Fibroblast of skin of abdomen (primary cell): ENCODE data around the gene PTPN5.
"Not testable (repeated sequence)": the region's sequence is repeated elsewhere in the genome, so short reads cannot be mapped to it uniquely, and the experiment has no call there.

Source experiments
- DNase-seq: peaks from one replicate; pipeline ENCODE4 v3.0.0-alpha.2; 2013

The PTPN5 gene

DNA sequence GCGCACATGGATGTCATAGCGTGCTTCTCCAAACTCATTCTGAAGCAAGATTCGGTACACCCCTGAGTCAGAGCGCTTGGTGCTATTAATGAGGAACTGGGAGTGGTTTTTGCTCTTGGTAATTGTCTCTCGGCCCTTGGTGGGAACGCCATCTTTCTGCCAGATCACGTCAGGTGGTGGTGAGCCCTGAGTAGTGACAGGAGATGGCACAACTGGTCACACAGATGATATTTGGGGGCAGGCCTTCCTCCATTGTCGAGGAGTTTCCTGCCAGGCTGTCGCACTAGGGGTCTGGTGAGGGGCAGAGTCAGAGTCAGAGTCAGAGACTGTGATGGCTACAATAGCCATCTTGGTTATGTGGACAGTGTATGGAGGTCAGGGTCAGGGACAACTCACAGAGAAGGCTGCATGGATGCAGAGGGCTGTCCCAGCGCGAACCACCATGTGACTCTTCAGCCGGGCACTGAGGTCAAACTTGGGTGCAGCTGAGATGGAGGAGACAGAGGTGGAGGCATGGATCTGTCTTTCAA, 83.7 kb downstream of the PTPN5 start:
- DNase-seq: no peak

DNA sequence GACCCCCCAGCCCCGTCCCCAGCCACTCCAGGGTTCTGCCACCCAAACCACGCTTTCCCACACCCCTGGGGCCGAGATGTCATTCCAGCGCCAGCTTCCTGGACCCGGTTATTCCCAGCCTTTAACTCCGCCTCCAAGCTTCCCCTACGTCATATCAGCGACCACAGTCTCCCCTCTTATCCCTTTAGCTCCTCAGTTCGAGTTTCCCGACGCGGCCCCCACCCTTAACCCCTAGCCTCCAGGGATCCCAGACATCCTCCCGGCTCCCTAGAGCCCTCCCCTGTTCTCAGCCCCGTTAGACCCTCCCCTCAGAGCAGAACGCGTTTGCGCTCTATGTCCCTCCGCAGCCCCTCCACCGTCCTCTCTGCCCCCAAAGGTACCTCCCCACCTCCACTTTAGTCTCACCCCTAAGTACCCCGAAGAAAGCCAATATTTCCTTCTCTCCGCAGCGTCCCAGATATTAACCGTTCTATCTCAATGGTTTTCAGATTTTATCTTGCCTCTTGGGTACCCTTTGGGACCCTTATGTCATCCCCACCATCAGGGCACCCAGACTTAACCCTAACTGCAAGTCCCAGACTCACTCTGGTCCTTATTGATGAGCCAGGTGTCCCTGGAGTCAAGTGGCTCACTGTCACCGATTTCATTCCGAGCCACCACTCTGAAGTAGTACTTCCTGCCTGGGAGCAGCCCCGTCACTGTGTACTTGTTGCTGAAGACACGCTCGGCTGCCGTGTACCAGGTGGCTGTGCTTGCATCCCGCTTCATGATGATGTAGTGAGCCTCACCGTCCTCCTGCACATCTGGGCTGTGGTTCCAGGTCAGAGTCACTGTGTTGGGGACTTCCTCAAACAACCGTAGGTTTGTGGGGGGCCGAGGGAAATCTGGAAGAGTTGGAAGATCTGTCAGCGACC, 85.0 kb downstream of the PTPN5 start:
- peak; percentile 56 for DNase-seq

DNA sequence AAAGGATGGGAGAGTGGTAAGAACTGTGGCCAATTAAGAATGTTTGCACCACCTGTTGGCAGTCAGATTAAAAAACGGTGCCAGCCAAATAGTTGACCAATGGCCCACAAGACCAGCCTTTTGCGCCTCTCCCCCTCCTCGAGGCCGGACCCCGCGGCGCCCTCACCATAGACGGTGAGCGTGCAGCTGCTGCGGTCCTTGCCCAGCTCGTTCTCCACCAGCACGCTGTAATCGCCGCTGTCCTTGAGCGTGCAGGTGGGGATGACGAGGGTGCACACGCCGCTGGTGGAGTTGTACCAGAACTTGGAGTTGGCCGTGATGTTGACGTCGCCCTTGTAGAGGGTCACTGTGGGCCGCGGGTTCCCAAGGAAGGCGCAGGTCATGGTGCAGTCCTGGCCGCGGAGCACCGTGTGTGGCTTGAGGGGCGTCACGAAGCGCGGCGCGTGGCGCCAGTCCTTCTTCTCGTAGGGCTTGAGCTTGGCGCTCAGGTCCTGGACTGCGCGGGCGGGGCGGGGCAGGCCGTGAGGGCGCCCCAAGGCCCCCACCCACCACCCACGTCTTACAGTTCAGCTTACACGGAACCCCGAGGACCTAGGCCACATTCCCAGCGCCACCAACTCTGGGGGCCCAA, 85.8 kb downstream of the PTPN5 start:
- DNase-seq: no peak

DNA sequence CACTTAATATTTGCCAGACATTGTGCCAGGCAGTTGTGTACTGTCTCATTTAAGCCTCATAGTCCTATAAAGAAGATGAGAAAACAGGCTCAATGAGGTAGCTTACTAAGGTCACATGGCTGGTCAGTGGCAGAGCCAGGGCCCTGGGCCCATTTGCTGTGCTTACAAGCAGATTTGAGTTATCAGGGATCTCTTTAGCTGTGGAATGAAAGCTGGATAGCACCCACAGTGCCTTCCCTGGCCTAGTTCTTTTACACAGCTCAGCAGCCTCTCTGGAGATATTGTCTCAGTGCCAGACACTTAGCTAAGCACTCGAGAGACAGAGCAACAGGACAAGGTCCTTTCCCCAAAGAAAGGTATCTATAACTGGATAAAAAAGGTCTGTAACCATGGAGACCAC, 86.9 kb downstream of the PTPN5 start:
- no peak for DNase-seq

DNA sequence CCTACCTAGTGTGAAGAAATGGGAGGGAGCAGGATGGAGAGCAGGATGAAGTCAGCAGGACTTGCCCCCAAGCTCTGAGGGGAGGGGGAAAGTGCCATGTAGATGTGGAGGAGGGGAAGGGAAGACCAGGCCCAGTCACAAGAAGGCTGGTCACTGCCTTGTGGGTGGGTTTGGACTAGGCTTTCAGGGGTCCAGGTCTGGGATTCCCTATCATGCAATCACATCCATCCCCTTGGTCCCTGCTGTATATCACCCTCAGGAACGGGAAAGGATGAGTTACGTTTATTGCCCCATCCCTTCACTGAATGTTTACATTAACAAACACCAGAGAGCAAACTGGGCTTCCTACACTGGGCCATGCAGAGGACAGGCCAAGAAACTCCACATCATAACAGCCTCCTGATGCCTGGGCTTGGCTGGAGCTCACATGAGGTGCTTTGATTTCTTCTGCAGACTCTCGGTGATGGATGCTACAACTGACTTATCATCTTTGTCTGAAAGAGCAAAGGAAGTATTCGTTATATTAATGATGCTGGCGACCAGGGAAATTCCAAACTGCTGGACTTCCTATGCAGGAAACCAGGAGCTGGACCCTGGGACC, 87.5 kb downstream of the PTPN5 start:
- DNase-seq: no peak

DNA sequence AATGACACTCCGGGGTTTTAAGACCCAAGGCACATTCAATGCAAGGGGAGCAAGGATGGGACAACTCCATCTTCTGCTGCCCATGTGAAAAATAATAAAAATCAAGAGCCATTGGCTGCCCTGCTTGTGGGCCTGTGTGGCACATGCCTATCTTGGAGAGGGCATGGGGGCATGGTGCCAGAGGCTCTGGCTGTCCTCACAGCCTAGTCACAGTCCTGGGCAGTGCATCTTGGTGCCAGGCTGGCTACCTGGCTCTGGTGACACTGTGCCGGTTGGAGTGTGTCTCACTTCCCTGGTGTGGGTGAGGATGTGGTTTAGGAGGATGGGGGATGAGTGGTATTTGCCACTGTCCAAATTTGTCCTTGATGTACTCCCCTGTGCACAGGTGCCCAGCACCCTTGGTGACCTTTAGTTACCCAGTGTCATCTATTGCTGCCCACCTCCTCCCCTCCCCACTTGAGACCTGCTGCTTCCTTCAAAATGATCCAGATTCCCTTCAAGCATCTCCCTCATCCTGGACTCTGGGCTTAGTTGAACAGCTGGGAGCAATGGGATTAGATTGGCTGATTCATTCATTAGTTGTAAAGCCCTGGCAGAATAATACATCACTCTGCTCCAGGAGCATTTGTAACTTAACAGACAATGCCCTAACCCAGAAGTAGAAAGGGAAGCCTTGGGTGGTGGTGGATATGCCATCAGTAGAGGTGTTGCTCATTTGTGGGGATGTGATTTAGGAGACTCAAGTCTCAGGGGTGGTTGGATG, 88.4 kb downstream of the PTPN5 start:
- no peak for DNase-seq

DNA sequence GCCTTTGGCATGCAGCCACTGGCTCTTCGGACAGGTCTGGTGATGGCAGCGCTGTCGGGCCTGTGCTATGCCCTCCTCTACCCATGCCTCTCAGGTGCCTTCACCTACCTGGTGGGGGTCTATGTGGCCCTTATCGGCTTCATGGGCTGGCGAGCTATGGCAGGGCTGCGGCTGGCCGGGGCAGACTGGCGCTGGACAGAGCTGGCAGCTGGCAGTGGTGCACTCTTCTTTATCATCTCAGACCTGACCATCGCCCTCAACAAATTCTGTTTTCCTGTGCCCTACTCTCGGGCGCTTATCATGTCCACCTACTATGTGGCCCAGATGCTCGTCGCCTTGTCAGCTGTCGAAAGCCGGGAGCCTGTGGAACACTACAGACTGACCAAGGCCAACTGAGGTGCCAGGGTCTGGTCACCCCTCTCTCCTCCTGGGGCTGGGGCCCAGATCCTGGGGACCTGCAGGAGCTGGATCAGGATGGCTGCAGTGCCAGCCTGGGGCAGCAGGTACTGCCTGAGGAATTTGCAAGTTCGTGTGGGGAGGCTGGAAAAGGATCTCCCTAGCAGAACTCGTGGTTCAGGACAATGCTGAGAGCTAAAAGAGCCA, 89.9 kb downstream of the PTPN5 start:
- DNase-seq: no peak

DNA sequence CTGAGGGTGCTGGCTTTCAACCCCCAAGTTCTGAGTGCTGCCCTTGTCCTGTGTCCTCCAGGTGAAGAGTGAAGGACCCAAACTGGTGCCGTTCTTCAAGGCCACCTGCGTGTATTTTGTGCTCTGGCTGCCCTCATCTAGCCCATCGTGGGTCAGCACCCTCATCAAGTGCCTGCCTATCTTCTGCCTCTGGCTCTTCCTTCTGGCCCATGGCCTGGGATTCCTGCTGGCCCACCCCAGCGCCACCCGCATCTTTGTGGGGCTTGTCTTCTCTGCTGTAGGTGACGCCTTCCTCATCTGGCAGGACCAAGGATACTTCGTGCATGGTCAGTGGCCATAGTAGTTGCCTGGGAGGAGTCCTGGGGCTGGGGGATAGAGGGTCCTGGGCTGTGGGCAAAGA, 90.7 kb downstream of the PTPN5 start:
- no peak for DNase-seq

DNA sequence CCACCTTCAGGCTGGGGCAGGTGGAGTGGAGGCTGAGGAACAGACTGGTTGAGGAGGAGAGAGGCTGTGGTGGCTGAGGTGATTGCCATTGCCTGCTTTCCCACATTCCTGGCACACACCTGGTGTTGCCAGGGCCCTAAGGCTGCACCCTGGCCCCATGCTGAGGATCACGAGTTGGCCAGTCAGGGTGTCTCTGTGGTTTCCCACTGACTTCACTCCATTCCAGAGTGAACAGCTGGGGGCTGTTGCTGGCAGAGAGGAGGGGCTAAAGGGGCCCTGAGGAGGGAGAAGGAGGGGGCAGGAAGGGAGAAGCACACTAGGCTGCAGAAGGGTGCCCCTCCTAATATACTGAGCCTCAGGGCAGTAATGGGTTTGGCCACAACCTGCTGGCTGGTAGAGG, 91.2 kb downstream of the PTPN5 start:
- no peak for DNase-seq

DNA sequence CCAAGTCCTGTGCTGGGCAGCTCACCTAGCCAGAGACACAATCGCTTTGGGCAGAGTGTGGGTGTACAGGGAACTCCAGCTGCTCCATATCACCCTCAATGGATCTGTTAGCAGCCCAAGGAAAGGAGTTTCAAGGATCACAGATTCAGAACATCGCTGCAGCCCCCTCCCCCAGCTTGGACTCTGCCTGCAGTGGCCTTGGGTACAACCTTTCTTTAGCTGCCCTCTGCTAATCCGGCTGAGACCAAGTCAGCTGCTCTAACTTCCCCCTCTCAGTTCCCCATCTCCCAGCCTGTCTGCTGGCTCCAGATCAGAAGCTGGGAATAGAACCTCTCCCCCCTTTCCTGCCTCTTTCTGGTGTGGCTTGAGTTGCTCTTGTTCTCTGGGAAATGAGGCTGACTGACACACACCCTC, 91.7 kb downstream of the PTPN5 start:
- no peak for DNase-seq

DNA sequence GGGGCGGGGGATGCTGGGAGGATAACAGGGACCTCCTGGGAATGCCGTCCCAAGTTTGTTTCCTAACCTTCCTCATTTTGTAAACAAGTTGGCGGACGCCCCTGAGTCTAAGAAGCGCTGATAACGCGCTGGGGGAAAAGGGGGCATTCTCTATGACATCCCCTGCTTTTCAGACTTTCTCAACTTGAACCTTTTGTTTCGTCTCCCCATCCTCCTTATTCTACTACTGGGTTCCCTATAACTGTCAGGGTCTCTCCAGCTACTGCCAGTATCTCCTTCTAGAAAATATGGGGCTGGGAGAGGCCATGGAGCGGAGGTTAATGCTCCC, 92.4 kb downstream of the PTPN5 start:
- no peak for DNase-seq

DNA sequence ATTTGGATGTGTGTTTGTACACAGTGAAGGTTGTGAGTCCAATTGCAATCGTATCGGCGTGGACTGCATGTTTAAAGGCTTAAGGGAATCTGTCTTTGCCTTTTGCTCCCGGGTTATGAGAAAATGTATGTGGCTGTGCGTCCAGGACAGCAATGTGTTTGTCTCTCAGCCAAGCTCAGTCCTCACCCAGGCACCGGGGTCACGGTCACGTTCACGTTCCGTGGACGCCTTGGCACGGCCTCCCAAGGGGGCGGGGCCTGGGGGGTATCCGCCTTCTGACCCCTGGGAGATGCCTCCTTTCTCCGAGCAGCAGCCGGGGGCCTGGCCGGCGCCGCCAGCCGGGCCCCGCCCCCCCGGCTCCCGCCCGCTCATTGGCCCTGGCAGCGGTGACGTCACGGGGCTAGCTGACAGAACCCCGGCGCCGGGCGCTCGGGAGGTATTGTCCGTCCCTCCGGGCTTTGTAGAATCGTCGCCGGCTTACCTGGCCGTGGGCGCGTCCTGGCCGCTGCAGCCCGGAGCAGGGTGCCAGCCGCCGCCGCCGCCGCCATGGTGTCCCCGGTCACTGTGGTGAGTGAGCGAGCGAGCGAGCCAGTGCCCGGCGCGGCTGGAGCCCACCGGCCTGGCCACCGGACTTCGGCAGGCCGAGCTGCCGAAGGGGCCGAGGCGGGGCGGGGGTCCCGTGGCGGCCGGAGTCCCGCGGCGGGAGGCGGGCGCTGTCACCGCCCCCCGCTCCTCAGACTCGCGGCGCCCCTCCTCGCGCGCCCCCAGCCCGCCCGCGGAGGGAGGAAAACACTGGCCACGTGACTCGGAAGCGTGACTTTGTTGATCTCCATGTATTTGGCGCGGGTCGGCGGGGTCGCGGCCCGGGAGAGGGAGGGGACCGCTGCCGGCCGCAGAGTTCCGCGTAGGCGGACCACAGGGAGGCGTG, 93.0 kb downstream of the PTPN5 start, which contains the start of gene TMEM86A:
Gene TMEM86A, plus strand, starts transcription at position 439 of the 928 bp plus-strand sequence. Its CDS starts 108 bp downstream, at position 547.
- DNase-seq: peak; percentile 83

DNA sequence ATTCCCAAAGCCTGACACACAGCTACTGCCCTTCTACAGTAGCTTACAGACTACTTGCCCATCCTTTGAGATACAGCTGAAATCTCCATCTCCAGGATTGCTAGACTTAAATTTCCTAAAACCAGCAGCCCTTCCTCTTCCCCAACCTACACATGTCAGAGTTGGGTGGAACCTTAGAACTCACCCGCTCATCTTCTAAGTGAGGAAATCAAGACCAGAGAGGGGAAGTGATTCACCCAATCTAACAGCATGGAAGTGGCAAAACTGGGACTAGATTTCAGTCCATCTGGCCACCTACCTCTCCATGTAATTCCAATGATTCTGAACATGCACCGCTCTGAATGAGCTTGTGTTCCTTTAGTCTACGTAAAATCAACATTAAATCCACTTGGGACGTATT, 94.0 kb downstream of the PTPN5 start:
- DNase-seq: no peak

DNA sequence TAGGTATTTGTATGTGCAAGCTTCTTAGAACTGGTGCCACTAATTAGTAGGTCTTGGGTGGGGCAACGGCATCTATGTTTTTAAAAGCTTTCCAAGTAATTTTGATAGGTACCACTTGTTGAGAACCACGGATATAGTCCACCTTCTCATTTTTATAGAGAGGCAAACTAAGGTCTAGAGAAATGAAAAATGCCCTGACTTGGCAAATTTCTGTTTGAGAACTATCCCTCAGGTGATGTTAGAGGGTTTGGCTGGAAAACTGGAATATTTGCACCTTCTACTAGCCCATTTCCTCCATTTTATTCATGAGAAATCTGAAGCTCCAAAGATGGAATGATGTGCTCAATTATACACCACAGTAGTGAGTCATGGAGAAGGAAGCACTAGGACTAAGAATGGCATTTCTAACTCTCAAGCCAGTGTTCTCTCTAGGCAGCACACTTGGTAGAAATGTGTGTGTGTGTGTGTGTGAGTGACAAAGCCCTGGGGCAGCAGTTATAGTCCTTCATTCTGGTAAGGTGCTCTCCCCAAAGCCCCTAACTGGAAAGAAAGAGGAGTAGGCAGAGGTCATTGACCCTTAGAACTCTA, 94.9 kb downstream of the PTPN5 start:
- DNase-seq: peak; percentile 46

DNA sequence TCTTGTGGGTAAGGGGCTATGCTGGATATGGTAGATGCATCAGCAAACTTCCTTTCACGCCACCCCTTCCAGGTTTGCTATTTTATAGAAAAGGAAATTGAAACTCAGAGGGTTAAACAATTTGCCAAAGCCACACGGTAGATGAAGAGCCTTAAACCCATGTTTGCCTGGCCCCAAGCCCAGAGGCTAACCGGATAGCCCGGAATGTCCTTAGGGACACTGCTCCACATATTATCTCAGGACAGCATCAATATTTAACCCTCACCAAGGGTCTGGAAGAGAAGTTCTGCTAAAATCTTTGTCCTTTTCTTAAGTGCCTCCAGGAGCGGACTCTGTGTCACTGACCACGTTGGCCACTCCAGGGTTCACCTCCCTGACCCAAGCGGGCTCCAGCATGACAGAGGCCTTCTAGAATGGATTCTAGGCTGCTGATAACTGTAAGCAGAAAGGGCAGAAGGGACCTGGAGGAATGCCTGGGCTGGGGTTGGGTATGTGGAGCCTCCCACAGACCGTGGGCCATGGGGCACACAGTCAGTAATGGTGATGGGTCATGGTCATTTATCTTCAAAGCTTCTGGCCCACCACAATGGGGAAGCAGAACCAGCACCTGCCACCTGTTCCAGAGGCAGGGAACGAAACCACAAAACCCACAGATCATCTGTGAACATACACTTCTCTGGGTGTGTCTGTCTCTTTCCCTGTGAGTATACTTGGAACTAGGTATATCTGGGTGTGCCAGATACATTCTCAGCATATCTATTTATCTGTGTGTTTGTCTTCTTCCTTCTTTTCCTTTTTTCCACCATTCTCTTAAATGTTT, 98.4 kb downstream of the PTPN5 start:
- DNase-seq: no peak

DNA sequence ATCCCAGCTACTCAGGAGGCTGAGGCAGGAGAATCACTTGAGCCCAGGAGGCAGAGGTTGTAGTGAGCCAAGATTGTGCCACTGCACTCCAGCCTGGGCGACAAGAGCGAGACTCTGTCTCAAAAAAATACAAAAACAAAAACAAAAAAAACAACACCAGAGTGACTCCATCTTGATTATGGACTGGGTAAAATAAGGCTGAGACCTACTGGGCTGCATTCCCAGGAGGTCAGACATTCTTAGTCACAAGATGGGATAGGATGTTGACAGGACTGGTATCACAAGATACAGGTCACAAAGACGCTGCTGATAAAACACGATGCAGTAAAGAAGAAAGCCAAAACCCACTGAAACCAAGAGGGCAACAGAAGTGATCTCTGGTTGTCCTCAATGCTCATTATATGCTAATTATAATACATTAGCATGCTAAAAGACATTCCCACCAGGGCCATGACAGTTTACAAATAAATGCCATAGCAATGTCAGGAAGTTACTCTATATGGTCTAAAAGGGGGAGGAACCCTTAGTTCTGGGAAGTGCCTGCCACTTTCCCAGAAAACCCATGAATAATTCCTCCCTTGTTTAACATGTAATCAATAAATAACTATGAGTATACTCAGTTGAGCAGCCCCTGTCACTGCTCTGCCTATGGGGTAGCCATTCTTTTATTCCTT, 100.0 kb downstream of the PTPN5 start:
- DNase-seq: not testable (repeated sequence)

DNA sequence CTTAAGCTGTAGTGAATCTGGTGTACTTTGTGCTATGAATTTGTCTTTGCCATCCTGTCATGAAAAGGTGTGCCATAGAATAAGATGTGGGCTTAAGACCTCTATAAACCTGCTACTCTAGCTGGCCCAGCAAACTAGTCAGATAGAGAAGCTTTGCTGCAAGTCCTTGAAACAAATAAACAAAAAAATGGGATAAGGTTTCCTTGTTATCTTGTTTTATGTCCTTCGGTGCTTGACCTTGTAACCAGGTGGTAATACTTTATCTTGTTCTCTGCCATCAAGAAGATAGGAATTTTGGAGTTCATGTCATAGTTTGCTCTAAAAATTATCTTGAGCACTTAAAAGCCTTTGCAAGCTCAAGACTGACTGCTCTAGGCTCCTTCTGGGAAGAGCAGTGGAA, 107.3 kb downstream of the PTPN5 start:
- DNase-seq: no peak

DNA sequence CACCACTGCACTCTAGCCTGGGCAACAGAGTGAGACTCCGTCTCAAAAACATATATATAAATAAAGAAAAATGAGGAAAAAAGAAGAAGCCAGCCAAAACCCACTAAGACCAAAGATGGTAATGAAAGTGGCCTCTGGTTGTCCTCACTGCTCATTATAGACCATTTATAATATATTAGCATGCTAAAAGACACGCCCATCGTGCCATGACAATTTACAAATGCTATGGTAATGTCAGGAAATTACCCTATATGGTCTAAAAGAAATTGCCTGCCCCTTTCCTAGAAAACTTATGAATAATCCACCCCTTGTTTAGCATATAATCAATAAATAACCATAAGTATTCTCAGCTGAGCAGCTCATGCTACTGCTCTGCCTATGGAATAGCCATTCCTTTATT, 109.1 kb downstream of the PTPN5 start:
- DNase-seq: no peak

DNA sequence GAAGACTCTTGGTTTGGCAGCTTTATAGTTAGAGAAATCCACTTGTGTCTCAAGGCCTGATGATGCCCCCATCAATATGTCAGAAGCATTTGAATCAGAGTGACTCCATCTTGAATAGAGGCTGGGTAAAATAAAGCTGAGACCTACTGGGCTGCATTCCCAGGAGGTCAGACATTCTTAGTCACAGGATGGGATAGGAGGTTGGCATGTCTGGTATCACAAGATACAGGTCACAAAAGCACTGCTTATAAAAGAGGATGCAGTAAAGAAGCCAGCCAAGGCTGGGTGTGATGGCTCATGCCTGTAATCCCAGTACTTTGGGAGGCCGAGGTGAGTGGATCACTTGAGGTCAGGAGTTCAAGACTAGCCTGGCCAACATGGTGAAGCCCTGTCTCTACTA, 109.6 kb downstream of the PTPN5 start:
- DNase-seq: not testable (repeated sequence)
